Measurements from ENCODE around the gene PTH1R.
A peak's percentile ranks its signal among the peaks of the same experiment; 100 is the strongest.

The PTH1R gene

GRCh38 chr3:46865031-46865507 is 12.5 kb upstream of the PTH1R start:
- DNase-seq: no peak

GRCh38 chr3:46865546-46865945 is 12.0 kb upstream of the PTH1R start:
- DNase-seq: no peak

- no peak for DNase-seq
Observed at GRCh38 chr3:46866032-46866595, 11.4 kb upstream of the PTH1R start.

DNA sequence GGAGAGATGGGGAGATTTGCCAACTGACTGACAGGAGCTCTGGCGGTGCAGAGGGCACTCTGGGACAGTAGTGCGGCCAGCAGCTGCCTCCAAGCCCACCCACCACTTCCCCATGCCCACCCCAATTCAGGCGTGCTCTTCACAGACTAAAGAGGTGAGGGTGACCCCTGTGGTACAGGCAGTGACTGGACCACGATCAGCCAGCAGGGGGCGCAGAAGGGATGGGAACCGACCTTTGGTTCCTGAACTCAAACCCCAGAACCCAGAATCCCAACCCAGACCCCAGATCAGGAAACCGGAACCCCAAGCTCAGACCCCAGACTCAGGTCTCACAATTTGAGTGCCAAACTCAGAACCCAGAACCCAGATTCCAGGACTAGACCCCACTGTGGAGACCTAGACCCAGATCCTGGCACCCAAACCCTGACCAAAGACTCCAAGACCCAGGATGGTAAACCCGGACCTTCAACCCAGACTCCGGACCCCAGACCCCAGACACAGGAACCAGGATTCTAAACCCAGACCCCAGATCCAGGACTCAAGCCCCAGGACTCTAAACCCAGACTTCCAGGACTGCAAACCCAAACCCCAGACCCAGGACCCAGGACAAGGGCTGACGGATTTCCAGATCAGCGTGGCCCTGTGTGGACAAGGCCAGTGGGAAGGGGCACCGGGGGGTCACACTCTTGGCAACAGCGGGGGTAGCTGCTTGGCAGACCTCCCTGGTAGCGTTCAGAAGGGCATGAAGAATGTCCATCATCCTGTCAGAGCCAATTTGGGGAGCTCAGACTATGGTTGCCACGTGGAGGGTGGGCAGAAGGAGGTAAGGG is 10.6 kb upstream of the PTH1R start:
- DNase-seq: peak; percentile 0 to 41

DNA sequence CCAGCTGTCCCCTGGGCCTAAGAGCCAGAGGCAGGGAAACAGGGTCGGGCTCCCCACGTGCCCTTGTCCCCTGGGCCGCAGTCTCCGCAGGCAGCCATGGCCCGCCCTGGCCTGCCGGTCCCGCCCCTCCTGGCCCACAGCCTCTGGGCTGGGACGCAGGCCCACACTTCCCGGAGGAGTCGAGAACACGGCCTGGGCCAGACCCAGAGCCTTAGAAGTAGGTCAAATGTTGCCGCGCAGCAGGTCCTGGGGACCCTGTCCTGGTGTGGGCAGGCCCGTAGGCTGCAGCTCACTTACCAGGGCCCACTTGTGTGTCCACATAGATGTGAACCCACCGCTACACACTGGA is 10.0 kb upstream of the PTH1R start:
- DNase-seq: peak in 1 of 2 experiments; percentile 33

DNA sequence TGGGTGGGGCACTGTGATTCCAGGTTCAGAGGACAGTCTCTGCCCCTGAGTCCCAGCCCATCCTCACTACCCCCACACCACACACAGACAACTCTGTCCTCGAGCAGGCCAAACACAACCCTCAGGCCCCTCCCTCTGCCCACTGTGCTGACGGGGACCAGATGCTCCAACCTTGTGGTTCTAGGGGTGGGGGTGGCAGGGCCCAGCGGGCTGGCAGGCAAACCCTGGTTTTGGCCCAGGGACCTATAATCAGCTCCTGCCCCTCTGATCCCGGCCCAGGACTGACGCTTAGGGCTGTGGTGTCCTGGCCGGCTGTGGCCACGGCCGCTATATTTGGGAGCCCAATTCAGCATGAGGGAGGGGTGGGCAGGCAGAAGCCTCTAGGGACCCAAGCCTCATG is 9.2 kb upstream of the PTH1R start:
- no peak for DNase-seq

DNA sequence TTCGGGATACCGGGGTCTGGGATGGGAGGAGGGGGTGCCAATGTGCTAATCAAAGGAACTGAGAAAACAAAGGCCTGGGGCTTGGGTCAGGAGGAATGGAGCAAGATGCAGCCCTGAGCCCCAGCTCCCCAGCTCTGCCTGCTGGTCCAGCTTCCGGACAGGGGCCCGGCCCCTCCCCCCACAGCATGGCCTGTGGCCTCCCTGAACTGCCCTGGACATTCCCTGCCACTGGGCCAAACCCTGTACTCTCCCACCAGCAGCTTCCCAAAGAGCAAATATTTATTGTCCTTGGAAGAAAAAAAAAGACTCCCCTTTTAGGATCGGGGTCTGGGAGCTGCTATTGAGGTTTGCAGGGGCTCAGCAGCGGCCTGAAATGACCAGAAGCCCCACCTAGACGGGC is 8.6 kb upstream of the PTH1R start:
- DNase-seq: no peak

DNA sequence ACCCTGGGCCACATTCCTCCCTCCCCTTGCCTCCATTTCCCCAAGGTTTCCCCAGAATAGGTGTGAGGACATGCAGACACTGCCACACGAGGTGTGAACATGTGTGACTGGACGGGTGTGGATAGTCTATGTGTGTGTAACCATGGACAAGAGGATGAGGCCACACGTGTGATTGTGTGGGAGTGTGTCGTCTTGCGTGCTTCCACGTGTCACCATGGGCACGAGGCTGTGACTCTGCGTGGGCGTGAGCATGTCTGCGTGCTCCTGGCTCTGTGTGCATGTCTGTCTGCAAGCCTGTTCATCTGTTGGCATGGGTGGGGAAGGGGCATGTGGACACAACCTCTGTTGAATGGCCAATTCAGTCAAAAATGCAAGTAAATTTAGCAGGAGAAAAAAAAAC is 8.1 kb upstream of the PTH1R start:
- DNase-seq: no peak

DNA sequence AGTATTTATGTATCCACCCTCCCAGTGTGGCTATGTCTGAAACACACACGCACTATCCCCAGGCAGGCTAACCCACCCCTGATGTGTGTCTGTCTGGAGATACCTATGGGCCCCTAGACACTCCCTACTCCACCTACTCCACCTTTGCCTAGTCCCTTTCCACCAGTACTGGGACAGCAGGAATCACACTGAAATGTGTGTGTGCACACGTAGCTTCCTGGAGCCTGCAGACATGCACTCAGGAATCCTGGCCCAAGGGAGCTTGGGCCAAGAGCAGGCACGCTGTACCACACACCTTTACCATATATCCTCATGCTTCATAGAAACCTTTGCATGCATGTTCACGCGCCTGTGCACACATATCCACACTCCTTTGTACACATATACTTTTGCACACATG is 6.9 kb upstream of the PTH1R start:
- DNase-seq: no peak

DNA sequence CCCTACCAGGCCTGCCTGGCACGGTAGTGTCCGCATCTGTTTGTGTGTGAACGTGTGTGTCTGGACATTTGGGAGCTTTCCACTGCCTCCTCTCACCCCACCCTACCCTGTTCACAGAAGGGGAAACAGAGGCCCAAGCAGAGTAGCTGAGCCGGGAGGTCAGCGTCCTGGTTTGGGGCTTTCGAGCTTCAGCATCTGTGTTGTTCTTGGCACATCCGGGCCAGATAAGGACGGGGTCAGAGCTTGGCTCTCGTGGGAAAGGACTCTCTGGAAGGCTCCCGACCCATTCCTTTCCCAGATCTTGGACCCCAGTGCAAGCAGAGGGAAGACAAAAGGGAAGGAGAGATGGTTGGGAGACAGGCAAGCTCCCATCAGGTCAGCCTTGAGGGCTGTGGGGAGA is 6.3 kb upstream of the PTH1R start:
- DNase-seq: no peak

- DNase-seq: no peak
Observed at GRCh38 chr3:46873521-46873920, 4.0 kb upstream of the PTH1R start.

- no peak for DNase-seq
Observed at GRCh38 chr3:46874430-46874829, 3.1 kb upstream of the PTH1R start.

- DNase-seq: no peak
Observed at GRCh38 chr3:46875560-46875959, 2.0 kb upstream of the PTH1R start.

DNA sequence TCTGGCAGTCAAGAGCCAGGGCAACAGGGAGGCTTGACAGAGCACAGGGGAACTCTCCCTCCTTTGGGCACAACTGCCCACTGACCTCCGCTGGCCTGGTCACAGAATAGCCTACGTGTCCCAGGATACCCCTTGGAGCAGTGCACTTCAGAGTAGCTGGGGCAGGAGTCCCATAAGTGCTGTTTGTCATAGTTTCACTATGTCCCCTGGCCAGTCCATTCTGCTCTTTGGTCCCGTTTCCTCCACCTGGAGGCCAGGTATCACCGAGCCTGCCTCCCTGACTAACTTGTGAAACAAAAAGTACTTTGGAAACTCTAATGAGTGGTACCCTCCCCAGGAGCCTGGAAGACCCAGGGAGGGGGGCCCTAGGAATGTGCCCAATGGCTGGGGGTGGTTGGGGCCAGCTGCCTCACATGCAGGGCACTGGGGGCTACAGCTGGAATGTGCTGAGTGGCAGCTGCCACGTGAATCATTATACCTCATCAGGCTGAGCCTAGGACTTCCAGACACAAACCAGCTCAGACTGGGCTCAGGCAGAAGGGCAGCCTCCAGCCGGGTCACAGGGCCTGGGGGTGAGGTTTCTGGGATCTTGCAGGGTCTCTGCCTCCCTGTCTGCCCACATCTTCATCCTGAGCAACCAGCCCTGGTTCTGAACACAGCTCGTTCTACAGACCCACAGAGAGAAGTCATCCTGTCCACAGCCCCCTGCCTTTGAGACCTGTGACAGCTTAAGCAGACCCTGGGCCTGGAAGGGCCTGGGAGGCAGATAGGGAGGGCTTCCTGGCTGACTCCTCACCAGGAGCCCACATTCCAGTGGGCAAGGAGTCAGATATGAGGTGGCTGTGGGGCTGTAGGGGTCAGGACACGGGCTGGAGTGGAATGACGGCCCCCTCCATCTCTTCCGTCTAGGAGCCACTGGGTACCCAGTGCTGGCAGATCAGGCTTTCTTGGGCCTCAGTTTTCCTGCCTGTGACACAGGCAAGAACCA is 914 bp upstream of the PTH1R start:
- no peak for DNase-seq

- no peak for DNase-seq
Observed at GRCh38 chr3:46878781-46879436, 1.4 kb downstream of the PTH1R start.

DNA sequence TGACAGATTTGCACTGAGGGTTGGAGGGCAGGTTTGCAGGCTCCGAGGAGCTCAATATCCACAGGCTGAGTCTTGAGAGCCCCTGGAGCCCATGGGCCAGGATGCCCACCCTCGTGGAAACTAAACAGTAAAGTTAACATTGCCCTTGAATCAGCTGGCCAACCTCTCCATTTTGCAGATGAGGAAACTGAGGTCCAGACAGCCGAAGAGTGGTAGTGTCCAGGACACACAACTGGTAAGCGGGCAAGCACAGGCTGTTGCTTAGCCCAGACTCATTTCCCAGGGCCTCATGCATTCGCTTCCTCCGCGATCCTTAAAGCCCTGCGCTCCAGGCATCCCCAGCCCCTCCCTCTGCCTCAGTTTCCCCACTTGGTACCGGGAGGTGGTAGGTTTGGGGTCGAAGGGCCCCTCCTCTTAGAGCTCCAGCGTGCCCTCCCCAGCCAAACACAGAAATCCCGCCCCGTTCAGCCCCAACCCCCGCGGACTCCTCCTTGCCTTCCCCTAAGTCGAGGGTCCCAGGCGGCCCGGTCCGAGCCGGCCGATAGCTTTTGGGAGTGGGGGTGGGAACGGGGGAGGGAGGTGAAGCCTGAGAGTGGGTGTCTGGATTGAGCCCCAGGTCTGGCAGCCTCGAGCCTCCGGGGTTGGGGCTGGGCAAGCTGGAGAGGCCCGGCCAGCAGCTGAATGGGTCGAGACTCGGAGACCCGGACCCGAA is 3.5 kb downstream of the PTH1R start:
- DNase-seq: no peak

DNA sequence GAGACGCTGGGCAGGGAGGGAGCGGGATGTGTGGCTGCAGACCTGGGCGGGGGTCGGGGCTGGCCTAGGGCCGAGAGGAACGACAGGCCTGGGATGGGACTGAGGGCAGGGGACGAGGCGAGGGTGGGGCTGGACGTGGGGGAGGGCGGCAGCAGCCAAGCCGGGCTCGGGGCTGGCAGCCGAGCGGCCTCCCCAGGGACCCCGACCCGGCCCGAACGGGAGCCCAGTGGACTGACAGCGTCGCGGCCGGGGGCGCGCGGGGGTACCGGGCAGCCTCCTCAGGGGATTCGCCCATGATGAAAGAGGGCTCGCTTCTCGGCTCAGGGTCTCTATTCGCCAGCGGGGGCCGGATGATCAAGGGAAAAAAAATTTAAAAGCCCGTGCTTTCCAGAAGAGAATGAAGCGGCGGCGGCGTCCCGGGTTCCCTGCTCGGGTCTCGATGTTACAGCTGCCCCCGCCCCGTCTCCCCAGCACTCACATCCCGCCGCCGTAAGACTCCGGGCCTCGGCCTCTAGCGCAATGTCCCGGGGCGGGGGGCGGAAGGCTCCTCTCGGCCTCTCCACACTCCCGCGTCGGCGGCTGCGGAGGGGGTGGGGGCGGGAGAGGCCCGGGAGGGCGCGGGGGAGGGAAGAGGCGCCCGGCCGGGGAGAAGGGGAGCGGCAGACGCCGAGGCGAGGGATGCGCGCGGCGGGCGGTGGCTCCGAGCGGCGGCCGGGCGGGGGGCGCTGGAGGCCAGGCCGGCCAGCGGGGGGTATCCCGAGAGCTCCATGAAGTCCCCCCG is 4.3 kb downstream of the PTH1R start:
- no peak for DNase-seq

DNA sequence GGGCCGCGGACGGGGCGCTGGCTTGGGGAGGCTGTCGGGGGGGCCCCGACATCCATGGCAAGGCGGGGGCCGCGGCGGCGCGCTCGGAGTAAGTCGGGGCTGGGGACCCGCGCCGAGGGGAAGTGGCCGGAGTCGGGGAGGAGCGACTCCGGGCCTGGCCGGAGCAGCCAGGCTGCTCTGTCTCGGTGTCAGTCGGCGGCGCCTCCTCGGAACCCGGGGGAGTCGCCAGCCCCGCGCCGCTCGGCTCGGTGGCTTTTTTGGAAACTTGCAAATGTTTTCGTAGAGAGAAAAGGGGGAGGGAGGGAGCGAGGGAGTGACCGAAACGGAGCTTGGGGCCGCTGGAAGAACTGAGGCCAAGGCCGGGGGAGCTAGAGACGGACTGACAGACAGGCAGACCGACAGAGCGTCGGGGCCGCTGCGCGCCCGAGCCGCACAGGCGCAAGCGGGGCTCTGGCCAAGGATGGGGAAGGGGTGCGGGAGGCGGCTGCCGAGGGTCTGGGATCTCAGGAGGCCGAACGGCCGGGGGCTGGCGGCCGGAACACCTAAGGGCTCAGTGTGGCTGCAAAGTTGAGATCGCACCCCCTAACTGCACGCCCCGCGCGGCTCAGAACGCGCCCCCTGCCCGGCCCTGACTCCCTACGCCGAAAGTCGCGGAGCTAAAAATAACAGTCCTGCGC is 5.0 kb downstream of the PTH1R start:
- DNase-seq: no peak

- no peak for DNase-seq
Observed at GRCh38 chr3:46883054-46883829, 5.7 kb downstream of the PTH1R start.

- no peak for DNase-seq
Observed at GRCh38 chr3:46883830-46884185, 6.3 kb downstream of the PTH1R start.

Data from NCI-H446 (cell line).